NCI-H345 treated with DMSO at 0.1 percent for 48 hours (cell line): ENCODE data around the gene GRIK4.

Experiments
- DNase-seq: peaks from one replicate; lab custom pipeline; 2025; ENCODE audit not compliant: unreplicated experiment; lab: John Stamatoyannopoulos, UW

GRIK4 gene

DNA sequence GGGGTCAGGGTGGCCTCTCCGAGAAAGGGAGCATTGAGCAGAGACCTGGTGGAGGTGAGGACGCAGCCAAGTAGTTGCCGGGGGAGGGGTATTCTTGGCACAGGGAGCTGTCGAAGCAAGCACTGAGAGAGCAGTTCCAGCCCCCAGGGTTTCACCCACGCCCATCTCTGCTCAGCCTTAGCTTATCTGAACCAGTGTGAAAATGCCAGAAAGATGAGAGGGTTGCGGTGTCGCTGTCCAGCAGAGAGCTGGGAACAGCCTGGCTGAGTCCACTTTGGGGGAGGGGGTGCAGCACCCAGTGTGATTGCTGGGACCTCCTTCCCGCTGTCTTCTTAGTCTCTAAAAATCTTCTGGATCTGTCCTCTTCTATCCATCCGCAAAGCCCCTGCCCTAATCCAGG is 389.1 kb downstream of the GRIK4 start:
- no peak for DNase-seq

GRCh38 chr11:120903686-120904085 is 392.1 kb downstream of the GRIK4 start:
- DNase-seq, result no peak

DNA sequence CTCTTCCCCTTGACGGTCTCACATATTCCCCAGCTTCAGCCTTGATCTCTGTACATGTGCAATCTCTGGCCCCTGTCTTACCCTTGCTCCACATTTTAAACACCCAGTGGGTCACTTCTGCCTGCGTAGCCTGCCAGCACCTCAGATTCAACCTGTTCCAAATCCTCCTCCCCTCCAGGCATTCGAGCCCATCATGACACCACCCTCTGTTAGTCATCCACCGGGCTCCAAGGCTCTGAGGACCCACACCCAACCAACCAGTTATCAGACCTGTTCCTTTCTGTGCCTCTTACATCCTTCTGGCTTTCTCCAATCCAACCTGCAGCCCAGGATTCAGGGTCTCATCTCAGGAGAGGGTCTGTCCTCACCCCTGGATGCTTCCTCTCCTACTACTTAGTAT is 392.6 kb downstream of the GRIK4 start:
- no peak for DNase-seq

DNA sequence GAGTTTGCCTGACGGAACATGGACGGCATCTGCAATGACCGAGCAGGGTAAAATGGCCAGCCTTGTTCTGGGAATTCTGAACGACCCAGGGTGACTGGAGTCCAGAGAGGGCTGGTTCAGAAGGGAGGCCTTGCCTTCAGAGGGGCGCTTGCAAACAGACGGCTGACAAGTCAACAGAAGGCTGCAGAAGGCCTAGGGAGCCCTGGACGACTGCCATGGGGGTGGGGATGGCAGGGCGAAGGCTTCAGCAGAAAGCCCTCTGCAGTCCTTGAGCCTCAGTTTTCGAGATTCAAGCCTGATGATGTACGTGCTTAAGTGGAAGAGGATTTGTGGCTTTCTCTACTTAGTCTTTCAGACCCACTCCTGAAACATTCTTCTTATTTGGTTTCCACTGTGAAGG is 395.2 kb downstream of the GRIK4 start:
- DNase-seq, result no peak

GRCh38 chr11:120907971-120908370 is 396.4 kb downstream of the GRIK4 start:
- DNase-seq, result no peak

DNA sequence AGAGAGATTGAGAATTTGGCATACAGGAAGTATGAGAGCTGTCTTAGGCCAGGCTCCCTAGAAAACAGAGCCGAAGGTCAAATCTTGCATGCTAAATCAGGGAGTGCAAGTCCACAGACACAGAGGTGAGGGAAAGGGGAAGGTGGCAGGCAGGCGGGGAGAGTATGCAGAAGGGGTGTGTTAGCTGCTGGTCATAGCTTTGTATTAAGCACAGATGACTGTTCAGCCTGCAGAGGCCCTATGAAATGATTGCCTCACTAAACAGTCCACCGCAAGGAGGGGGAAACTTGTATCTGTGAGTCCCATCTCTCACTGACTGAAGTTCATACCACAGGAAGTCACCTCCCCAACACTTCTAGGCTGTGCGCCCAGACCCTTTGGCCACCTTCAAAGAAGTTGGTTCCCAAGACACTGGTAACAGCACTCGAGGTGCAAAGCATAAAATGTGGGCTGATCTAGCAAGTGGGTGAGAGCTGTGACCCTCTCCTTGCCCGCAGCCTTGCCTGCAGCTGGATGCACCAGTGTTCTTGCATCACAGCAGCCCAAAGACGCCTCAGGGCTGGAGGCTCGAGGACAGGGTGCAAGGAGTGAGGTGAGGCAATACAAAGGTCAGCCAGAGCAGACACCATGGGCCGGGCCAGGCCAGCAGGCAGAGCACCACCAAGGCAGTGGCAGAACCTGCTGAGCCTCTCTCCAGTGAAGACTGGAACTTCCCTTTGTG is 397.1 kb downstream of the GRIK4 start:
- no peak for DNase-seq

- DNase-seq, result no peak
Observed at GRCh38 chr11:120909676-120910416, 398.3 kb downstream of the GRIK4 start.

- no peak for DNase-seq
Observed at GRCh38 chr11:120911943-120912342, 400.4 kb downstream of the GRIK4 start.

DNA sequence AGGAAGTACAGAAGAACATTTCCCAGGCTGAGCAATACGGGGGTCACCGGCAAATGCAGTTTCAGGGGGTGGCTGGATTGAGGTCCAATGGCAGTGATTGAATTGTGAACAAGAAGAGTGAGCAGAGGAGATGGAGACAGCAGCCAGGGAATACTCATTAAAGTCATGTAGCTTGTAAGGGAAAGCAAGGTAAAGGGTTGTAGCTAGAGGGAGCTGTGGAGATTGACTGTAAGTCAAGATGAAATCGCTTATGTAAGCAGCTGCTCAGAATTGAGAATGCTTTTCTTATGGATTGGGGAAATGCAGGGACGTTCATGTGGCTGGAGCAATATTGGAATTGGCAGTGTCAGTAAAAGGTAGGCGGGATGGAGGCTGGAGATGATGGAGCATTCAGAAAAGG is 401.0 kb downstream of the GRIK4 start:
- peak; percentile 5 for DNase-seq

GRCh38 chr11:120912915-120913314 is 401.4 kb downstream of the GRIK4 start:
- no peak for DNase-seq

DNA sequence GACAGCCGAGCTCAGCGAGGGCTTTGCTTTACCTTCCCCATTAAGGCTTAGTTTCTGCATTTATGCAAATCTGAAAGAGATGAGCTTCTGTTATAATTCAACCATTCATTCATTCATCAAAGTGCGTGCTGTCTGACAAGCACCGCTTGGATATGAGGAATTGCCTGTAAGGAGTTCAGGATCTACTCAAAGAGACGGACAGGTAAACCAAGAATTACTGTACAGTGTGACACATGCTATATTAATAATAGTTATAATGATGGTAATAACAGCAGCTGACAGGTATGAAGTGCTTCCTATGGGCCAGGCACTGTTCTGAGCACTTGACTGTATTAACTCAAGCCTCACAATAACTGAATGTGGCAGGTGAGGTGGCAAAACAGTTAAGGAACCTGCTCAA is 402.5 kb downstream of the GRIK4 start:
- no peak for DNase-seq

- DNase-seq, result no peak
Observed at GRCh38 chr11:120914601-120915000, 403.1 kb downstream of the GRIK4 start.

DNA sequence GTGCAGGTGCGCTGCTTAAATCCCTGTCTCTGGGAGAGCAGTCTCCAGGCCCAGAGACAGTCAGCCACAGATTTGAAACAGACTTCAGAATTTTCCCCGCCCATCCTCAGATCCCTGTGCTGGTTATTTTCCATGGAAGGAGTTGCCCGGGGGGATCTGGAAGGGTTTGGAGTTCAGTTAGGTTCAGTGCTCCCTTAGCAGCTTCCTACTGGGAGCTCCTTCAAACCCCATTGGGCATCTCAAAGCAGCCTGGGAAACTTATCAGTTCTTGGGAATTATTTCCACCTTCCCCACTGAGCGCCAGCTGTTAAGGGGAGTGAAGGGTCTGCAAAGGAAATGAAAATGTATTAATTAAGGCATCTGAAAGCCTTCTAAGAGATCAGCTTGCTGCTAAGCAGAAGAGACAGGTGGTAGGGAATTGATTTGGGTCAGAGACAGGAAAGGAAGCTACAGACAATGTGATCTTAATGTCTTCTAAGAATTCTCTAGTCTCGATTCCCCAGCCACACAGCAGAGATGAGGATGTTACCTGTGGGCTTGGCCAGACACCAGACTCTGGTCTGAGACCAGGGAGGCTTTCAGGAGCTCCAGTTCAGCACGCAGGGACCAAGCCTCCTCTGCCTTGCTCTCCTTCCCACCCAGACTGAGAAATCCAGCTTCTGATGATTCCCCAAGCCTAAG is 406.2 kb downstream of the GRIK4 start:
- DNase-seq, result no peak

DNA sequence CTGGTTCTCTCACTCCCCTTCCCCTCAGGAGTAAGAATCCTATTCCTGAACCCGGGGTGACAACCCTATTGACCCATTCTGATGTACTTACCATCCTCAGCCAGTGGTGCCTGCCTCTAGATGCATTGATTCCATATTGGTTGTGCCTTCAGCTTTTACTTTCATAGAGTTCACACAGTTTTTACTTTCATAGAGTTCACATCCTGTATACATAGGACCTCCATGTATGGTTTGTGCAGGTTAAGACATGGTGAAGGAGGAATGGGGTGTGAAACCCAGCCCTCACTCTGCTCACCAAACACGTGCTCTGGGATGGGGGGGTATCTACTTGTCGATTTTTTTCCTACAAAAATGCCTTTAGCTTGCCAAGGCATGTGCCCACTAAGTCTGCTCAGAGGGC is 406.7 kb downstream of the GRIK4 start:
- DNase-seq, result no peak

GRCh38 chr11:120919045-120919444 is 407.5 kb downstream of the GRIK4 start:
- no peak for DNase-seq

GRCh38 chr11:120919566-120919965 is 408.0 kb downstream of the GRIK4 start:
- no peak for DNase-seq

DNA sequence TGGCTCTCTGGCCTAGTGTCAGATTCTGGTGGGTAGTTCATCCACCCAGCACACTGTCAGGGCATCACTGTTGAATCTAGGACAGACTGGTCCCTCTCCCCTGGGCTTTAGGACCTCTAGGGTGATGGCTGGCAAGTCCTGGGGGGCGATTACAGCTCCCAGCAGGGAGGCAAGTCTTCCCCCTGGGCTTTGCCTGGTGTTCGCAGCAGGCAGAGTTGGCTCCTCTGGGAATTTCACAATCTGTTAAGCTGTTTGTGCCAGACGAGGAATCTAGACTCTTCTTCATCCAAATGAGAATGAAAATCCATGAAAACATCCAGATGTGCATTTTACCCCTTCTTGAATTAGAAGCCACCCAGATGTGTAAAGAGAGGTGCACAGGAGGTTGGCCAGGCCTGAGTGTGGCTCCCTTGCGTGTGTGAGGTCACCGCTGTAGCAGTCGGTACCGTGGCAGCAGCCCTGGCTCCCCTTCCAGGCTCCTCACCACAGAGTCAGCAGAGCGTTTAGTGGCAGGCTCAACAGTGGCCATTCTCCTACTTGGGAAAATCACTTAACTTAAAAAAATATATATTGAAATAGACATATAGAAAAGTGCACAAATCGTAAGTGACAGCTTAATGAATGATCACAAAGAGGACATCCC is 412.4 kb downstream of the GRIK4 start:
- DNase-seq, result no peak

DNA sequence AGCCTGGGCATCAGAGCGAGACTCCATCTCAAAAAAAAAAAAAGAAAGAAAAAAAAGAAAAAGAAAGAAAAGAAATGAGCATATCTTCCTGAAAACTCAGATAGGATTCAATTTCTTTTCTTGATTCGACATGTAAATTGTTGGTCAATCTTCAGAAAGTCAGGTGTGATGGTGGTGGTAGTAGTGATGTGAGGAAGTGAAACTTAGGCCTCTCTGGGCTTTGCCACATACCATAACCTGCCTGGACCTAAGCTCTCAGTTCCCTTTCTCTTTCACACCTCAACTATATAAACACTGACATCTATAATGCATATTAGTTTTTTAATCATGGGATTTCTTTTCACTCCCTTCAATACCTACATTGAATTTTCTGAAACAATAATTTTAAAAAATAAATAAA is 414.4 kb downstream of the GRIK4 start:
- DNase-seq, result no peak

DNA sequence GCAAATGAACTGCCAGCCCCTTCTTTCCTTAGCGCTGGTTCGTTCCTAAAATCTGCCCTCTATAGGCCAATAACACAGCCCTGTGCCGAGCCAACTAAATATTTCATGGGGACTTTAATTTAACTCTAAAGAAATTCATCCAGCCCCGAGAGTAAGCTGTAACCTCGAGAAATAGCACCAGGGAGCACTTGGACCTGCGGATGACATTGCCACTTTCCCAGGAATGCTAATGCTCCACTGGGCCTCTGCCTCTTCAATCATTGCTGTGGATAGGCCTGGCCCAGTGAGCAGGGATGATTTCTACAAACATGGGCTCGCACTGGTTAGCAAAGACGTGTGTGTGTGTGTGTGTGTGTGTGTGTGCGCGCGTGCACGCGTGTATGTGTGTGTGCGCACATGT is 417.1 kb downstream of the GRIK4 start:
- no peak for DNase-seq

- no peak for DNase-seq
Observed at GRCh38 chr11:120929090-120929489, 417.5 kb downstream of the GRIK4 start.

DNA sequence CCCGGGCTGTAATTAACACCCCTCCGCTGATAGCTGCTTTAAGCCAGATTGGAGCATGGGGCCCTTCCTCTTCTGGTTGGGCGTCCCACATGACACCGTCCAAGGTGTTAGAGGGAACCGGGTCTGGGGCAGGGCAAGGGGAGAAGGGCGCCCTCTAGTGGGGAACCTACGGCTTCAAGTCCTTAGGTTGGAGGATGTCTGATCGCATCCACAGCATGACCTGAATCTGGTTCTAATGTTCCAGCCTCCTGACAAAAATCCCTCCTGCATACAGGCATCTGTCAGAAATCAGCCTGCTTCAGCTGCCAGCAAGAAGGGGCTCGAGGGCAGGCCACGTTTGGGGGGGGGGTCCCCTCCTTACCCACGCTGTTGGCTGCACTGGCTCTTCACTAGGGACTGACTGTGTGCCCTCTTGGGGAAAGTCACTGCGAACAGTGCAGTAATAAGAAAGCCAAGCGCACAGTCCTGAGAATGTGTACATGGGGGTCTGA is 418.2 kb downstream of the GRIK4 start:
- no peak for DNase-seq
